SKM-1 treated with dmso at 0.1 percent for 144 hours (cell line): ENCODE measurements around the gene TMEM145.
"Not testable (repeated sequence)": the region's sequence is repeated elsewhere in the genome, so short reads cannot be mapped to it uniquely, and the experiment has no call there.

Experiments used
- DNase-seq: peaks from one replicate; lab custom pipeline; 2025; ENCODE audit not compliant: unreplicated experiment; lab: John Stamatoyannopoulos, UW

TMEM145 gene

GRCh38 chr19:42333975-42334696 lies 21.0 kb downstream of the TMEM145 start:
- no peak for DNase-seq

- no peak for DNase-seq
Observed at GRCh38 chr19:42334697-42335373, 21.7 kb downstream of the TMEM145 start.

GRCh38 chr19:42335374-42335936 lies 22.3 kb downstream of the TMEM145 start:
- no peak for DNase-seq

DNA sequence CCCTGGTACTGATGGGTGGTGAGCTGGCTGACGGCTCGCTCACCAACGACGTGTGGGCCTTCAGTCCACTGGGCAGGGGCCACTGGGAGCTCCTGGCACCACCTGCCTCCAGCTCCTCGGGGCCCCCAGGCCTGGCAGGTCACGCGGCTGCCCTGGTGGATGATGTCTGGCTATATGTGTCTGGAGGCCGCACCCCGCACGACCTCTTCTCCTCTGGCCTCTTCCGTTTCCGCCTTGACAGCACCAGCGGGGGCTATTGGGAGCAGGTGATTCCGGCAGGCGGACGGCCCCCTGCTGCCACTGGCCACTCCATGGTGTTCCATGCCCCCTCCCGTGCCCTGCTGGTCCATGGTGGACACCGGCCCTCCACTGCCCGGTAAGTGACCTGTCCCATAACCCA lies 22.9 kb downstream of the TMEM145 start:
- no peak for DNase-seq

DNA sequence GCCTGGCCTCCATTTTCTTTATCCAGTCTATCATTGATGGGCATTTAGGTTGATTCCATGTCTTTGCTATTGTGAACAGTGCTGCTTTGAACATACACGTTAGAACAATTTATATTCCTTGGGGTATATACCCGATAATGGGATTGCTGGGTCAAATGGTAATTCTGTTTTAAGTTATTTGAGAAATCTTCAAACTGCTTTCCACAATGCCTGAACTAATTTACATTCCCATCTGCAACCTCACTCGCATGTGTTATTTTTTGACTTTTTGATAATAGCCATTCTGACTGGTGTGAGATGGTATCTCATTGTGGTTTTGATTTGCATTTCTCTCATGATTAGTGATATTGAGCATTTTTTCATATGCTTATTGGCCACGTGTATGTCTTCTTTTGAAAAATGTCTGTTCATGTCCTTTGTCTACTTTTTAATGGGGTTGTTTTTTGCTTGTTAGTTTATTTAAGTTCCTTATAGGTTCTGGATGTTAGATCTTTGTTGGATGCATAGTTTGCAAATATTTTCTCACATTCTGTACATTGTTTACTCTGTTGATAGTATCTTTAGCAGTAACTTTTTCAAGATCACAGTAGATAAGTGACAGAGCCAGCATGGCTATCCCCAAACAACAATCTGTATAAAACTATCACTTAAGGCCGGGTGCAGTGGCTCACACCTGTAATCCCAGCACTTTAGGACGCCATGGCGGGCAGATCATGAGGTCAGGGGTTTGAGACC lies 26.2 kb downstream of the TMEM145 start:
- DNase-seq, result not testable (repeated sequence)

- DNase-seq, result not testable (repeated sequence)
Observed at GRCh38 chr19:42339922-42340321, 26.8 kb downstream of the TMEM145 start.

GRCh38 chr19:42343344-42344110 lies 30.4 kb downstream of the TMEM145 start:
- DNase-seq, result no peak

DNA sequence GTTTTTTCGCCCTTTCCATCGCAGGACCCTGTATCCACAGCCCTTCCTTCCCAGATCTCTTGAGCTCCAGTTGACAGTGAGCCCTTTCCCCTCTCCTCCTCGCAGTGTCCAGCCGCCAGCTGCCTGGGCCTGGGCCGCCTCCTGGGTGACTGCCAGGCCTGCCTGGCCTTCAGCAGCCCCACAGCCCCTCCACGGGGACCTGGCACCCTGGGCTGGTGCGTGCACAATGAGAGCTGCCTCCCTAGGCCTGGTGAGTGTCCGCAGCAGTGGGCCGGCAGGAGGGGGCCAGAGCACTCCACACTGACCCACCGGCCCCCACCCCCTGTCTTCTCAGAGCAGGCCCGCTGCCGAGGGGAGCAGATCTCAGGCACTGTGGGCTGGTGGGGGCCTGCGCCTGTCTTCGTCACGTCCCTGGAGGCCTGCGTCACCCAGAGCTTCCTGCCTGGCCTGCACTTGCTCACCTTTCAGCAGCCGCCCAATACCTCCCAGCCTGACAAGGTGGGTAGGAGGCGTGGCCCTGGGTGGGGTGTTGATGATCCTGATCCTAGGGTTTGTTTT lies 31.3 kb downstream of the TMEM145 start:
- no peak for DNase-seq

DNA sequence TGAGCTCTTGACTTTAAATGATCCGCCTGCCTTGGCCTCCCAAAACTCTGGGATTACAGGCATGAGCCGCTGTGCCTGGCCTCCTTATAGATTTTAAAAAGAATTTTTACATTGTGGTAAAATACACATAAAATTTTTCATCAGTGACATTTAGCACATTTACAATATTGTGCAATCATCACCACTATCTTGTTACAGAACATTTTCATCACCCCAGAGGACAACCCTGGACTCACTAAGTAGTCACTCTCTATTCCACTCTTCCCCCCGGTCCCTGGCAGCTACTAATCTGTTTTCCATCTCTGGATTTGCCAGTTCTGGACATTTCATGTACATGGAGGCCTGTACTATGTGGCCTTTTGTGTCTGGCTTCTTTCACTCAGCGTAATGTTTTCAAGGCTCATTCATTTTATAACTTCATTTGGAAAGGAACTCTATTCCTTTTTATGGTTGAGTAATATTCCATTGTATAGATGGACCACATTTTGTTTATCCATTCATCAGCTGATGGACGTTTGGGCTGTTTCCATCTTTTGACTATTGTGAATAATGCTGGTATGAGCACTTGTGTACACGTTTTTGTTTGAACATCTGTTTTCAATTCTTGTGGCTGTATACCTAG lies 32.2 kb downstream of the TMEM145 start:
- no peak for DNase-seq

GRCh38 chr19:42348211-42348610 lies 35.1 kb downstream of the TMEM145 start:
- no peak for DNase-seq

DNA sequence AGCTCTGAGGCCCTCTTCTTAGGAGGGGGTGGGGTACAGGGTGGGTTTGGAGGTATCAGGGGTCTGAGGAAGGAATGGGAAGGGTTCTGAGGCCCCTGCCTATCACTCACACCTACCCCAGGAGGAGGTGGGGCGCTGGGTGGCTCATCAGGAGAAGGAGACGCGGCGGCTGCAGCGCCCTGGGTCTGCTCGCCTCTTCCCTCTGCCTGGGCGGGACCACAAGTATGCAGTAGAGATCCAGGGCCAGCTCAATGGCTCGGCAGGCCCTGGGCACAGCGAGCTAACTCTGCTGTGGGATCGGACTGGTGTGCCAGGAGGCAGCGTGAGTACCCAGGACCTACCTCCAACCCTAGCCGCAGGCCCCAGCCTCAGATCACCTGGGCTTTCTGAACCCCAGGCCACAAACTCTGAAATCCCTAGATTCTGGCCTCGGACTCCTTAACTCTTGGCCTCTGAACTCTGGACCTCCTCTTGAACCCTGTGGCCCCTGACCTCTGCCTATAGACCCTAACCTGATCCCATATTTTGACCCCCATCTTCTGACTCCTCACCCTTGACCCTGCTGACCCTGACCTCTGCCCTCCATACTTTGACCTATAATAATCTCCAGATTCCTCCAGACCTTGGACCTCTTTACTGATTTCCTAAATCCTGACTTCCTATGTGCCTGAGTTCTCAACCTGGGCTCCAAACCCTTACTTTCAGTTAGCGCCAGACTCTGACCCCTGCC lies 36.4 kb downstream of the TMEM145 start:
- DNase-seq, result no peak

DNA sequence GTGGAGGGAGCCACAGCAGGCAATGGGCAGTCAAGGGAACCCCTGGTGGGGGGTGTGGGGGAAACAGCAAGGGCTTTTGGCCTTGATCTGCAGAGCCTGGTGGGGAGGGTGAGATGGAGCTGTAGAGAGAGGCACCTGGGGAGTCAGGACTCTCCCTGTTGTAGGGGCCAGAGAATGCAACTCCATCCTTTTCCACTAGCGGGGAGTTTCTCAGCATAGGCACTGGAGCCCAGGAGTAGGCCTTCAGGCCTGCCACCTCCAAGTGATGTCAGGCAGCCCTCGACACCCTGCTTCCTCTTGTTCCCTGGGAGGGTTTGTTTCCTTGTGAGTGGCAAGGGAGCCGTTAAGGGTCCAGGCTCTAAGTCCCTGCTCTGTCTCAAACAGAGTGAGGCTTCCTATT lies 37.3 kb downstream of the TMEM145 start:
- DNase-seq, result no peak

DNA sequence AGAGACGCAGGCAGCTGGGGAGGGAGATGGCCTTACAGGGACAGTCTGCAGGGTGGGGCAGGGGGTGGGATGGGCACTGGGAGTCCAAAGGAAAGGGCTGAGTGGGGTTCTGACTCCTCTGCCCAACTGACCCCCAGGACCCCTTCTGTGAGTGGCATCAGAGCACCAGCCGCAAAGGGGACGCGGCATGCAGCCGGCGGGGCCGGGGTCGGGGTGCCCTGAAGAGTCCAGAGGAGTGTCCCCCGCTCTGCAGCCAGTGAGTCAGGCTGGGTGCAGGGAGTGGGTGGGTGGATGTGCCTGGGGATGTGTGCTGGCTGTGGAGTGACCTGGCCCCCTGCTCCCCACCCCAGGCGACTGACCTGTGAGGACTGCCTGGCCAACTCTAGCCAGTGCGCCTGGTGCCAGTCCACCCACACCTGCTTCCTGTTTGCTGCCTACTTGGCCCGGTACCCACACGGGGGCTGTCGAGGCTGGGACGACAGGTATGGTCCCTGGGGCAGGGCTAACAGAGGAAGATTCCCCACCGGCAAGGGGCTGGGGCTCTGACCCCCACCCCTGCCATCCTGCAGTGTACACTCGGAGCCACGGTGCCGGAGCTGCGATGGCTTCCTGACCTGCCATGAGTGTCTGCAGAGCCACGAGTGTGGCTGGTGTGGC lies 38.1 kb downstream of the TMEM145 start:
- DNase-seq, result no peak

GRCh38 chr19:42352301-42353259 lies 39.5 kb downstream of the TMEM145 start:
- DNase-seq, result no peak

DNA sequence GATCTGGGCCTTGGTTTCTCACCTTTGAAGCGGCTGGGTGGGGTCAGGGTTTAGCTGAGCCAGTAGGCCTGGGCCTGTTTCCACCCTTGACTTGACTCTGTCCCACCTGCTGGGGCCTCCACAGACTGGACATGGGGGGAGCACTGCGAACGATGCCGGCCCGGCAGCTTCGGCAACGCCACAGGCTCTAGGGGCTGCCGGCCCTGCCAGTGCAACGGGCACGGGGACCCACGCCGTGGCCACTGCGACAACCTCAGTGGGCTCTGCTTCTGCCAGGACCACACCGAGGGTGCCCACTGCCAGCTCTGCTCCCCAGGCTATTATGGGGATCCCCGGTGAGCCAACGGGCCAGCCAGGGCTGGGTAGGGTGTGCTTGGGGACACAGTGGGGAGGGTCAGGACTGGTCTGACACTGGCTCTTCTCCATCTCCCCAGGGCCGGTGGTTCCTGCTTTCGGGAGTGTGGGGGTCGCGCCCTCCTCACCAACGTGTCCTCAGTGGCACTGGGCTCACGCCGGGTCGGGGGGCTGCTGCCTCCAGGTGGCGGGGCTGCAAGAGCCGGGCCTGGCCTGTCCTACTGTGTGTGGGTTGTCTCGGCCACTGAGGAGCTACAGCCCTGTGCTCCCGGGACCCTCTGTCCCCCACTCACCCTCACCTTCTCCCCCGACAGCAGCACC lies 40.4 kb downstream of the TMEM145 start:
- no peak for DNase-seq

DNA sequence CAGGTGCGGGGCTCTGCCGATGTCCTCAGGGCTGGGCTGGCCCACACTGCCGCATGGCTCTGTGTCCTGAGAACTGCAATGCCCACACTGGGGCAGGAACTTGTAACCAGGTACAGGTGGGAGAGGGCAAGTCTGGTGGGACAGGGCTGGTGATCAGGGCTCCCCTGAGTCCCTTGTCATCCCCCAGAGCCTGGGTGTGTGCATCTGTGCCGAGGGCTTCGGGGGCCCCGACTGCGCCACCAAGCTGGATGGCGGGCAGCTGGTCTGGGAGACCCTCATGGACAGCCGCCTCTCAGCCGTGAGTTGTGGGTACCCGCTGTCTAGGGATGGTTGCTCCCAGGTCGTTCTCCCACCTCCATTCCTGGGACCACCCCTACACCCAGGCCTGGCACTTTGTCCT lies 42.8 kb downstream of the TMEM145 start:
- DNase-seq, result no peak

- no peak for DNase-seq
Observed at GRCh38 chr19:42356686-42357085, 43.6 kb downstream of the TMEM145 start.
